ENCODE results near the gene SLC4A2.
A peak's percentile ranks its signal among the peaks of the same experiment; 100 is the strongest.

The SLC4A2 gene

DNA sequence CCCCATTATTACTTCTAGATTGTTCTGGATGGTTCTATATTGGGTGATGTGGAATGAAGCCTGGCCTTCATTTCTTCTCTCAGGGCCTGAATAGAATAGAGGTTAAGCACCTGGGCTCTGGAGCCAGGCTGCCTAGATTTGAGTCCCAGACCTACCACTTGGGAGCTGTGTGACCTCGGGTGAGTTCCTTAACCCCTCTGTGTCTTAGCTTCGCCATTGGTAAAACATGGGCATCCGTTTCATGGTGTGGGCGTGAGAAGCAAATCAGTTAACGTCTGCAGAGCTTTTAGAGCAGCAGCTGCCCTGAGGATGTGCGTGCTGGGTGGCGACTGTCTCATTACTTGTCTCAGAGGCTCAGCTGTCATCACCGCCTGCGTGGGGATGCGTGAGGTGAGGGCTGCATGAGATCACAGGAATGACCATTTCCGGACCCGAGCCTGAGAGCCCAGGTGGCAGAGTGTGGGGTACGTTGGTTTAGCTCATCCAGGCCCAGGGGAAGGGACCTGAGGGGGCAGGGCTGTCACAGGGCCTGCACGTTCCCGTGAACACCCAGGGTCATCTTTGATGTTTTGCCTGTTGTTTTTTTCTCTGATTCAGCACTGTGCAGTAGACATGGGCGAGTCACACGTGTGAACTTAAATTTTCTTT lies 36.6 kb downstream of the SLC4A2 start:
- DNase-seq: no peak

DNA sequence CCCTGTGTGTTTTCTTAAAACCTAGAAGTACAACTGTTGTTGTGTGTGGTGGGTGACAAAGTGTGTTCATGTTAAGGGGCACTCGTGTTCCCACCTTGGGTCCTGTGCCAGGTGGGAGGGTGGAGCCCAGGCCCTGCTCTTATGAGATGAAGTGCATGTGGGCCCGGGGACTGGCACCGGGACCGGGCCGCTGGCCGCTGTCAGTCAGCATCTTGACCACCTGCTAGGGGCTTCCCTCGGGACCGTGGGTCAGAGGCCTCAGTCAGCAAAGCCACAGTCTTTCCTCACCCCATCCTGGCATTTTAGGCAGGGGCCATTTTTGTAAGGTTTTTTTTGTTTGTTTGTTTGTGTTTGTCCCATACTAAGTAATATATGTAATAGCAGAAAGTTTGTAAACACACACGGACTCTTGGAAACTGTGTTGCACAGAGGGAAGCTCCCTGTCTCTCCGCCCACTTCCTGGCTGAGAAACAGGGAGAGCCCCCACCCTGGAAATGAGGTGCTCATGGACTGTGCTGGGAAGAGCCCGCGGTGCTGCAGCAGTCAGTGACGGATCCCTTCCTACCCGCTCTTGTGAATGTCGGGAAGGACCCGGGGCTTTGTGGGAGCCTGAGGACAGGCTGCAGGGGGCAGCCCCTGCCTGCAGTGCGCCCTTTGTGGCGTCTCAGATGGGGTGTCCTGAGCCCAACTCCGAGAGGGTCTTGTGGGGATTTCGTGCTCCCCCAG lies 40.3 kb downstream of the SLC4A2 start:
- DNase-seq: no peak

GRCh38 chr7:151100921-151101320 lies 41.5 kb downstream of the SLC4A2 start:
- DNase-seq: no peak

DNA sequence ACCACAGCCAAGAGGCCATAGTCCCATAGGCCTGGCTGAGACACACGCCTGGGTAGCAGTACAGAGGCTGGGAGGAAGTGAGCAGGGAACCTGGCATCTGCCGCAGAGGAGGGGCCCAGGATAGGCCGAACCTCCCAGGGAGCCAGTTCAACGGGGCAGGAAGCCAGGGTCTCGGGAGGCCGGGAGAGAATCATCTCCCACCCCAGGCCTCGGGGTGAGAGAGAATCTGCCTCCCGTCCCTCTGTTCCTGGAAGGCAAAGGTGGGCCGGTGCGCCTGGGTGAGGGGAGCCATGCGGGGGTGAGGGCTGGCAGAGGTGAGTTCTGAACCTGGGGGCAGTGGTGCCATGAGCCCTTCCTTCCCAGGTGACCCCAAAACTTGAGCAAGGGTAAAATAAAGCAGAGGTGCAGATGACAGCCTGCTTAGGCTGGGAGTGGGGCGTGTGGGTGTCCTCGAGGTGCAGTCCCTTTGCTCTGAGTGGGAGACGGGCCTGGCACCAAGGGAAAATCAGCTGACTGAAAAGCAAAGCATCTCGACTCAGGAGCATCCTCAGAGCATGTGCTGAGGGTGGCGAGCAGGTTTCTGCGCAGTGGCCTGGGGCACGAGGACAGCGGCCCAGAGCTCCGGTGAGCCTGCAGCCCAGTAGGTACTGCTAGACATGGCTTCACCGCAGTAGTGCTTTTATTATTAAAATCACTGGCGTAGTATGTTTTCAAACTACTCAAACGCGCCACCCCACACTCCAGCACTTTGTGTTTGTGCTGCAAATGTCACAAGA lies 42.4 kb downstream of the SLC4A2 start:
- no peak for DNase-seq

DNA sequence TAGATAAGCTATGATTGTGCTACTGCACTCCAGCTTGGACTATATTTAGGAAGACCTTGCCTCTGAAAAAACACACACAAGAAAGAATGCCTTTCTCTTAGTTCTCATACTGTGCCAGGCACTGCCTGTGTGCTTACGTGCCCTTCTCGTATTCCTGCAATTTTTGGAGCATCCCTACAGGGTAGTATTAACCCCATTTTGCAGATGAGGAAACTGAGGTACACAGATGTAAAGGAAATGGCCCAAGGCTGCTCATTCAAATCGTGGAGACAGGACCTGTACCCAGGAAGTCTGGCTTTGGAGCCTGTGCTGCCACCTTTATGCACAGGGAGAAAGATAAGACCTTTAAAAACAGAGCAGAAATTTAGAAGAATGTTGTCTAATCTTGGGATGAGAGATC lies 43.6 kb downstream of the SLC4A2 start:
- DNase-seq: no peak

DNA sequence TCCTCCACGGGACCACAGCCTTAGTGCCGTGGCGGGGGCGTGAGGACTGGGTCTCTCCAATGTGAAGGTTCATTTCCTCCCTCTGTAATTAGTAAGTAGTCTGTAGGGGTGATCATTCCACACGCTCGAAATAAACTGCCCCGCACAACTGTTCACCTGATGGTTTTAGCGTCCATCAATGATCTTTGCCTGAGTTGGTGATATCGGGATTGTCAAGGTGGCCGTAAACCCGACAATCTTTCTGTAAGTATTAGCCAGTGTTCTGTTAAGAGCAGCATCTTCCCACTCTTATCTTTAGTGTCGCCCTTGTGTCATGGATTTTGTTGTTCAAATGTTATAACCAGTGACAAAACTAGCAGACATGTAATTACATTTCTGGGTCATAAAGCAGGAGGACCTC lies 44.6 kb downstream of the SLC4A2 start:
- no peak for DNase-seq

DNA sequence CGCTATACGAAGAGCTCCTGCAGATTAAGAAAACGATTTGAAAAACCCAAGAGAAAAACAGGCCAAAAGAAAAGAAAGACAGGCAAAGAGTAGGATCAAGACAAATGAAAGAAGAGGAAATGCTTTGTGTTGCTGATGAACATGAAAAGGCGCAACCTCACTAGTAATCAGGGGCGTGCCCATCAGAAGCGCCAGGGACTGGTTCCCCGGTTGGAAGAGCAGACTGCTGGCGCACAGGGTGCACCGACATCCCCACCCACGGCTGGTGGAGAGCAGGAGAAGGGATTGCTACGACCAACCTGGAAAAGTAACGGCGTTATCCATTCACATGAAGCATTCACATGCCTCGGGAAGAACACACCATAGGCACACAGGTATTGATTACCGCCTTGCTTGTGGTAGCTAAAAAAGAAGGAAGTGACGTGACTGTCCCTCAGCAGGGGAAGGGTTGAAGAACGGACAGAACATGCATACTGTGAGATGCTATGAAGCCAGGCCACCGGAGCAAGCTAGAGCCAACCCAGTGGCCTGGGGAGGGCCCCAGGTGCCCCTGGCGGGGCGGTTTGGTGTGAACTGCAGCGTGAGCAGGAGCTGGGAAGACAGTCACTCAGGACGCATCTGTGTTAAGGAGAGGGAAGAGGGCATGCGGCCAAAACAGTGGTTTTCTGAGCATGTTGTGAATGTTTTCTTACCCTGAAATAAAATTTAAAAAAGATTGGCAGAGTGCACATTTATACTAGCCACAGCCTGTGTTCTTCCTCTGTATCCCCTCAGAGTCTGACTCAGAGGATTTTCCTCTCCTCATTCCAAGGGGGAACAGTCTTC lies 45.2 kb downstream of the SLC4A2 start:
- DNase-seq: peak; percentile 94

DNA sequence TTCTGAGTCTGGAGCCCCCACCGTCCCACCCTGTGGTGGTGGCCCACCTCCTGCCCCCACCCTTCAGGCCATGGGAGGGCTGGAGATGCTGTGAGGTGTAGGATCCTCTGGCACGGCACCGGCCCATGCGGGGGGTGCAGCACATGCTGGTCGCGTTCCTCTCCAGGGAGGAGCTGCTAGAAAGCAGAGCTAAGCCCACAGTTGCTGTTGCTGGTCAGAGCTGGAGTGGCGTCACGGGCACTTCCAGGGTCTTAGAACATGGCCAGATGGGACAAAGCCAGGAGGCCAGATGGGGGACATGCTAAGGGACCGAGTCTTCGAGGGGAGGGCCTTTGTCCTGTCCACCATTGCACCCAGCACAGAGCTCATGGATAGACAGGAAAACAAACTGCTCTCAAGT lies 48.5 kb downstream of the SLC4A2 start:
- DNase-seq: no peak

- peak; percentile 74 for DNase-seq
Observed at GRCh38 chr7:151109094-151110048, 50.0 kb downstream of the SLC4A2 start.

DNA sequence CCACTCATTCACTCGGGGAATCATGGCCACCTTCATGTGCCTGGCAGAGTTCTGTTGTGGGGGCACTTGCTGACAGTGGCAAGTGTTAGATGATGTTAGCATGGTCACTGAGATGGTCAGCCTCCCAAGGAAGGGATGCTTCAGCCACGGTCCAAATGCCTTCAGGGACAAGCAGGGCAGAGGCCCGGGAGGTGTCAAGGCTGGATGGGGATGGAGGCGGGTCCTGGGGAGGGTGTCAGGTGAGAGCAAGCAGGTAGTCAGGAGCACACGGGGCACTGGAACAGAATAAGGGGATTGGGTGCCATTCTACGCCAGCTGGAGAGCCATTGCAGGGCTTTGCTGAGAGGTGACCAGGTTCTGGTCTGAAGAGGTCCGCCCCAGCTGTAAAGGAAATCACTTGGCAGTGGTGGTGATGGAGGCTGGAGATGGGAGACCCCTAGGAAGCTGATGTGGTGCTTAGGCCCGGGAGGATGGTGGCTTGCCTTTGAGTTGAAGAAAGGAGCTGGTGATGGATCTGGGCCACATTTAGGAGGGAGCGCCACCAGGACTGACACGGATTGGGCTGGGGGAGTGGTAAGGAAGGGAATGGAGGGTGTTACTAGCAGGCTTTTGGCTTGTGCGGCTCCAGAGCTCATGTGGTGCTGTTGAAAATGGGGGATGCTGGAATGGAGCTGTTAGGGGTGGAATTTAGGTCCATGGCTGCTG lies 51.0 kb downstream of the SLC4A2 start:
- no peak for DNase-seq

GRCh38 chr7:151110941-151111645 lies 51.7 kb downstream of the SLC4A2 start:
- DNase-seq: peak; percentile 75

GRCh38 chr7:151113344-151114150 lies 54.2 kb downstream of the SLC4A2 start:
- DNase-seq: peak; percentile 93

DNA sequence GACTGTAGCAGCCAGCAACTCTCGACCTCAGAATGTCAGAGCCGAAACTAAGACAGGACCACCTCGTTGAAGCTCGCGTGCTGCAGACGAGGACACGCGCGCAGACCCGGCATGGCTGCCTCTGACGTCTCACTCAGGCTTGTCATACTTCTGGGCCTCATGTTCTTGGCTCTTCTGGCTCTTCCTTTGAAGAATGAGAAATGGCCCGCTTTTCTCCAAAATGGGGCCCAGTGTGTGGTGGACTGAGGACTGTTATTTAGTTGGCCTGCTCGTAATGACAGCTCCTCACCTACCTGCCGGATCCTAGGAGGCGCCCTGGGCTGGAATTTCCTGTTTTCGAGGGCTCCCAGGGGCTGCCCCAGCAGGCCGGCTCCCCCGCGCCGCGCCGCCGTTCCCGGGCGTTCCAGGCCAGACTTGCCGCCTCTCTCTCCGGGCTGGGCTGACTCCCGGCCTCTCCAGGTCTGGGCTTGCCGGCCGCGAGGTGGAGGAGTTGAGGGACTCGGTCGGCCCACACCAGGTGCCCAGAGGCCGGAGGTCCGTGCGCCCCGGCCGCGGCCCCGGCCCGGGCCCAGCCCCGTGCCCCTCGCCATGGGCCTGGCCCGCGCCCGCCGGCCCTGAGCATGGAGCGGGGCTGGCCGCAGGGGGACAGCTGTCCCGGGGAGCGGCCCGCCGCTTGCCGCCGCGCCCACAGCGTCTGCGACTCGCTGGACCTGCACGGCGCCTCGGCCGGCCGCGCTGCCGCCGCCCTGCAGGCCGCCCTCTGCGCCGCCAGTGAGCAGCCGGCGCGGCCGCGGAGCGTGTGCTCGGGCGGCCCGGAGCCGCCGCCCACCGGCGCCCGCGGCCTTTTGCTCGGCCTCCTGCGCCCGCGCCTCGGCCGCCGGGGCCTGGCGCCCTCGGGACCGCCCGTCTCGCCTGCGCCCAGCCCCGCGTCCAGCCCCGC lies 55.0 kb downstream of the SLC4A2 start:
- DNase-seq: no peak

- DNase-seq: peak; percentile 28
Observed at GRCh38 chr7:151115121-151115835, 55.9 kb downstream of the SLC4A2 start.

GRCh38 chr7:151115836-151116418 lies 56.5 kb downstream of the SLC4A2 start:
- DNase-seq: no peak

DNA sequence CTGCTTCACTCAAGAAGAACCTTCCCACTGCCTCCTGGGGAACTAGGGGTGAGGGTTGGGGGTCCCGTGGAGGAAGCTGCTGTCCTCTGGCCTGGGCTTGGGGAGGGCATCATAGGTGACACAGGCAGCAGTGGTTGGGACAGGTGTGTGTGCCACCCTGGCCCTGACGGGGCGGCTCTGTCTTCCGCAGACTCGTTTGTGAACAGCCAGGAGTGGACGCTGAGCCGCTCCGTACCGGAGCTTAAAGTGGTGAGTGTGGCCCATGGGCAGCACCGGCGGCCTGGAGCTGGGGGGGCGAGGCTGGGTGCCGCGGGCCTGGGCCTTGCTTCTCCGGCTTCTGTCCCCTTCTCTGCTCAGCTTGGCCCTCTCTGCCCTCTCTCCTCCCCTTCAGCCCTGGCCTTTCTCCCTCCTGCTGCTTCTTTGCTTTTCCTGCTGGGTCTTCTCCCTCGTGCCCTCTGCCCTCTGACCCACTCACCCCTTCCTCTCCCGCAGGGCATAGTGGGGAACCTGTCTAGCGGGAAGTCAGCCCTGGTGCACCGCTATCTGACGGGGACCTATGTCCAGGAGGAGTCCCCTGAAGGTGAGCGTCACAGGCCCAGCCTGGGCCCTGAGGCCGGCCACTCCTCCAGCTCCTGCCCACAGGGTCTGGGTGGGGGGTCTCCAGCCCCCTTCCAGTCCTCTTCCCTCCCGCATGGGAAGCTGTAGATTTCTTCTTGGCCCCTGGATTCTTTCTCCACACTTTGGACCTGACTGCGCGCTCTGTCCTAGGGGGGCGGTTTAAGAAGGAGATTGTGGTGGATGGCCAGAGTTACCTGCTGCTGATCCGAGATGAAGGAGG lies 57.4 kb downstream of the SLC4A2 start:
- no peak for DNase-seq
